SK-N-MC (cell line): Measurements from ENCODE around the gene GLI3.

Experiments used
- EZH2 ChIP-seq: fragments of 200-600 bp; sonication (generic); IDR thresholded peaks from one replicate; pipeline ENCODE4 v1.6.1; 2017; ENCODE audit warnings: antibody characterized with exemption
- POLR2AphosphoS5 ChIP-seq: IDR thresholded peaks from 2 replicates; pipeline ENCODE4 v1.6.1; 2012; ENCODE audit warnings: mild to moderate bottlenecking, low read depth, low read length, borderline replicate concordance

DNA sequence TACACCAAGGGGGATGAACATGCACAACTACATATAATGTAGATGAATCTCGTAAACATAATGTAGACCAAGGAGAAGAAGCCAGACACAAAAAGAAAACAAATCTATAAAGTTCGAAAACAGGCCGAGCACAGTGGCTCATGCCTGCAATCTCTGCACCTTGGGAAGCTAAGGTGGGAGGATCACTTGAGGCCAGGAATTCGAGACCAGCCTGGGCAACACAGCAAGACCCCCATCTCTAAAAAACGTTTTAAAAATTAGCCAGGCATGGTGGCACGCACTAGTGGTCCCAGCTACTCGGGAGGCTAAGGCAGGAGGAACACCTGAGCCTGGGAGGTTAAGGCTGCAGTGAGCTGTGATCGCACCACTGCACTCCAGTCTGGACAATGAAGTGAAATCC, 68.5 kb downstream of the GLI3 start:
- TF ChIP-seq EZH2: no peak
- TF ChIP-seq POLR2AphosphoS5: no peak
